Lower lobe of right lung (tissue), 2 donors: ENCODE results near the gene TOB2. TPM values are rescaled to one million over a fixed set of nuclear protein-coding genes. Genes with fewer than 3 reads are reported as not detected.
A peak's percentile ranks its signal among the peaks of the same experiment; 100 is the strongest.

Experiments used
- ATAC-seq, 2 donors: fragments of 200-7000 bp; cut with Tn5 transposase; one replicate each; pipeline ENCODE4 v1.9.1; 2020 to 2022; ENCODE audit warnings: mild to moderate bottlenecking in 2 of 2, moderate library complexity in 2 of 2
- DNase-seq: peaks from one replicate; pipeline ENCODE4 v3.0.0-alpha.2; 2020
- H3K27ac ChIP-seq: fragments of 200-600 bp; one replicate; pipeline ENCODE4 v1.8.0; 2022
- H3K27me3 ChIP-seq: fragments of 200-600 bp; one replicate; pipeline ENCODE4 v1.8.0; 2022; ENCODE audit warnings: low read depth
- H3K36me3 ChIP-seq: fragments of 200-600 bp; one replicate; pipeline ENCODE4 v1.8.0; 2022; ENCODE audit warnings: mild to moderate bottlenecking
- H3K4me1 ChIP-seq: fragments of 200-600 bp; one replicate; pipeline ENCODE4 v1.8.0; 2022
- H3K4me3 ChIP-seq: fragments of 200-600 bp; one replicate; pipeline ENCODE4 v1.8.0; 2022; ENCODE audit warnings: mild to moderate bottlenecking
- H3K9me3 ChIP-seq: fragments of 200-600 bp; one replicate; pipeline ENCODE4 v1.8.0; 2022
- intact Hi-C: fragments of 100-400 bp; cut with DNase I; formaldehyde crosslinking; loops from one replicate; pipeline ENCODE4 v1.11.0; 2022
- total RNA-seq: library from RNA; stranded (reverse); fragmentation: NEBNext Ultra II Directional; extraction: Animal tissue kit (Norgen Biotek cat#: 25700); gene quantifications from one replicate; pipeline ENCODE4 v1.2.1, GENCODE V29; 2021
- TF ChIP-seq, protein P1 (sequence below): fragments of 200-600 bp; IDR thresholded peaks from one replicate; pipeline ENCODE4 v1.8.0; 2022; ENCODE audit warnings: antibody characterized with exemption, mild to moderate bottlenecking
- donor health status: DM: no; HTN: yes; CAD: no; lungs with severe emphysema.

The TOB2 gene
- total RNA-seq, 1 donor from 2014 or later, result 49.0 TPM

DNA sequence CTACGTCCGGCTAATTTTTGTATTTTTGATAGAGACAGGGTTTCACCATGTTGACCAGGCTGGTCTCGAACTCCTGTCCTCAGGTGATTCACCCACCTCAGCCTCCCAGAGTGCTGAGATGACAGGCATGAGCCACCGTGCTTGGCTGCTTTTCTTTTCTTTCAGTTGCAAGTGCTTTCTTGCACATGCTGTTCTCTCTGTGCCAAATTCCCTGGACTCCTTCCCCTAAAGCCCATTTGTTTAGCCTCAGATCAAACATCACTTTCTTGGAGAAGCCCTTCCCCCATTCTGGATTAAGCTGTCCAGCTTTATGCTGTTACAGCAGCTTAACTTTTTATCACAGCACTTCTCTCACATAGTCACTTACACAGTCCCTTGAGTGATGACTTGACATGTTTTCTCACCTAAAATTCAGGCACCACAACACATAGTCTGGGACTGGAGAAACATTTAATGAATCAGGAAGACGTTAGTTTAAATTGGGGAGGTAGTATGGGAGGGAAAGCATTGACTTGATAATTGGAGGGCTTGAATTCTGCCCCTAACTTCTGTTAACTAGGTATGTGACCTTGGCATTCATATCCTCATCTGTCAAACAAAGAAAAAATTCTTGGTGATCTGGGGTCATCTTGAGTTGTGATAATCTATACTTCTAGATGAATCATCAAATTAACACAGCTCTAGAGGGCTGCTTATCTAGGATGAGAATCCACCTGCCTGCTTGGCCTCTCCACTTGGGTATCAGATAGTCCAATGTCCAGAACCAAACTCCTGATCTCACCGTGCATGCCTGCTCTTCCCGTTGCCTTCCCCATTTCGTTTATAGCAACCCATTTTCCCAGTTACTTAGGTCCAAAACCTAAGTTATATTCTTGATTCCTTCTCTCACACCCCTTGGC, 40.7 kb upstream of the TOB2 start:
- TF ChIP-seq, protein P1, sequence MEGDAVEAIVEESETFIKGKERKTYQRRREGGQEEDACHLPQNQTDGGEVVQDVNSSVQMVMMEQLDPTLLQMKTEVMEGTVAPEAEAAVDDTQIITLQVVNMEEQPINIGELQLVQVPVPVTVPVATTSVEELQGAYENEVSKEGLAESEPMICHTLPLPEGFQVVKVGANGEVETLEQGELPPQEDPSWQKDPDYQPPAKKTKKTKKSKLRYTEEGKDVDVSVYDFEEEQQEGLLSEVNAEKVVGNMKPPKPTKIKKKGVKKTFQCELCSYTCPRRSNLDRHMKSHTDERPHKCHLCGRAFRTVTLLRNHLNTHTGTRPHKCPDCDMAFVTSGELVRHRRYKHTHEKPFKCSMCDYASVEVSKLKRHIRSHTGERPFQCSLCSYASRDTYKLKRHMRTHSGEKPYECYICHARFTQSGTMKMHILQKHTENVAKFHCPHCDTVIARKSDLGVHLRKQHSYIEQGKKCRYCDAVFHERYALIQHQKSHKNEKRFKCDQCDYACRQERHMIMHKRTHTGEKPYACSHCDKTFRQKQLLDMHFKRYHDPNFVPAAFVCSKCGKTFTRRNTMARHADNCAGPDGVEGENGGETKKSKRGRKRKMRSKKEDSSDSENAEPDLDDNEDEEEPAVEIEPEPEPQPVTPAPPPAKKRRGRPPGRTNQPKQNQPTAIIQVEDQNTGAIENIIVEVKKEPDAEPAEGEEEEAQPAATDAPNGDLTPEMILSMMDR, result no peak
- ATAC-seq, result no peak
- Histone ChIP-seq H3K4me1 (peaks cover 25% of the 10 kb centered on the region), H3K4me3 (no peak overlapping the region), H3K36me3 (peaks cover 16% of the 10 kb centered on the region), H3K27me3 (no peaks in the 10 kb centered on the region), H3K9me3 (no peaks in the 10 kb centered on the region), H3K27ac (no peak overlapping the region)
- DNase-seq, result no peak
- intact Hi-C loops, result no loop called here

DNA sequence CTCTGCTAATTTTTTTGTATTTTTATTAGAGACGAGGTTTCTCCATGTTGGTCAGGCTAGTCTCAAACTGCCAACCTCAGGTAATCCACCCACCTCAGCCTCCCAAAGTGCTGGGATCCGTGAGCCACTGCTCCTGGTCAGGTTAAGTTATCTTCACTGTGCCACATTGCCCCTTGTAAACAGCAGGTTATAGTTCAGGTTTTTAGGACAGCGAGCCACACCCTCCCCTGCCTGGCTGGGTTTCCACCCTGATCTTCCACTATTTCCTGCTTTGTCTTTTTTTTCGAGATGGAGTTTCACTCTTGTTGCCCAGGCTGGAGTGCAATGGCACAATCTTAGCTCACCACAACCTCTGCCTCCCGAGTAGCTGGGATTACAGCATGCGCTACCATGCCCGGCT, 38.4 kb upstream of the TOB2 start:
- H3K4me1 ChIP-seq, result peaks cover 32% of the 10 kb centered on the region
- TF ChIP-seq, protein P1, result no peak
- no peaks in the 10 kb centered on the region for H3K27me3 ChIP-seq
- H3K4me3 ChIP-seq, result no peak overlapping the region
- H3K9me3 ChIP-seq, result no peaks in the 10 kb centered on the region
- no peak for DNase-seq
- H3K27ac ChIP-seq, result no peak overlapping the region
- intact Hi-C loops, result no loop called here
- ATAC-seq, result no peak
- H3K36me3 ChIP-seq, result peaks cover 15% of the 10 kb centered on the region

DNA sequence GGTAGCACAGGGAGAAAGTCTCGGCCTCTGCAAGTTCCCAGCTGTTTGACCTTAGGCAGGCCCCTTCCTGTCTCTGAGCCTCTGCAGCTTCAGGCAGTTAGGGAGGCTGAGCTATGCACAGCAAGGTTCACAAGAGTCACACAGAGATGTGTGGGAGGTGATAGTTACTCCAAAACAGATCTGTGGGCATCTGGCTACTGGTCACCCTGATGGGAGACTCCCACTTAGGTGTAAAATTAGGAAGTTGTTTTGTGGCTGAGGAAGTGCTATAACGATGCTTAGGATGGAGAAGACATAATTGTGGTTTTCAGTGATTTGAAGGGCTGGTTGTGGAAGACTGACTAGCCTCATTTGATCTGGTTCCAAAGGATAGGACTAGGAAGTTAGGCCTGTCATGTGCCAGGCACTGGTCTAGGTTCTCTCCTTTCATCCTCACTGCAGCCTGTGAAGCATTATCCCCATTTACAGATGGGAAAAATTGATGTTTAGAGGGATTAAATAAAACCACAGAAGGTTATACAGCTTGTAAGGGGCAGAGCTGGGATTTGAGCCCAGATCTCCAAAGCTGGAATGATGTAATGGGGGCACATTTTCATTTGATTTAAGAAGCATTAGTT, 35.8 kb upstream of the TOB2 start:
- ATAC-seq, result no peak
- intact Hi-C loops, result no loop called here
- Histone ChIP-seq H3K36me3 (peaks cover 12% of the 10 kb centered on the region), H3K4me3 (no peak overlapping the region), H3K9me3 (no peaks in the 10 kb centered on the region), H3K27ac (no peak overlapping the region), H3K4me1 (peaks cover 51% of the 10 kb centered on the region), H3K27me3 (no peaks in the 10 kb centered on the region)
- no peak for DNase-seq
- TF ChIP-seq, protein P1, result no peak

DNA sequence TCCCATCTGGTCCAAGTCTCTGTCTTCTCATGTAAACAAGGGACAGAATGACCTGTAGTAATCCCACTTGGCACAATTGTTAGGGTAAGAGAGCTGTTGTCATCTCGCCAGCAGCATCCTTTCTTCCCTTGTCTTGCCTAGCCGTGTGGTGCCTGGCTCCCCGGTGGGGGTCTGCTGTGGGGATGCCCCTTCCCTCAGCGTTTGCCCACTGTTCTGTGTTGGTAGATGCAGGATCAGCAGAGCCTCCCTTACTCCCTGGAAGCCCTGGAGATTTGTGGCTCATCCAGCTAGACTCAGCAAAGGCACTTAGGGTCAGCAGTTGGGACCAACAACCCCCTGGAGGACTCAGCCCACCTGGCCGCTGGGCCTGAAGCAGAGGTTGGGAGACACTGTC, 35.3 kb upstream of the TOB2 start:
- intact Hi-C loops, result no loop called here
- no peak for ATAC-seq
- Histone ChIP-seq H3K36me3 (peaks cover 9% of the 10 kb centered on the region), H3K4me1 (peaks cover 51% of the 10 kb centered on the region), H3K27me3 (no peaks in the 10 kb centered on the region), H3K4me3 (no peak overlapping the region), H3K9me3 (no peaks in the 10 kb centered on the region), H3K27ac (peak overlapping the region; percentile 26)
- TF ChIP-seq, protein P1, result no peak
- no peak for DNase-seq

DNA sequence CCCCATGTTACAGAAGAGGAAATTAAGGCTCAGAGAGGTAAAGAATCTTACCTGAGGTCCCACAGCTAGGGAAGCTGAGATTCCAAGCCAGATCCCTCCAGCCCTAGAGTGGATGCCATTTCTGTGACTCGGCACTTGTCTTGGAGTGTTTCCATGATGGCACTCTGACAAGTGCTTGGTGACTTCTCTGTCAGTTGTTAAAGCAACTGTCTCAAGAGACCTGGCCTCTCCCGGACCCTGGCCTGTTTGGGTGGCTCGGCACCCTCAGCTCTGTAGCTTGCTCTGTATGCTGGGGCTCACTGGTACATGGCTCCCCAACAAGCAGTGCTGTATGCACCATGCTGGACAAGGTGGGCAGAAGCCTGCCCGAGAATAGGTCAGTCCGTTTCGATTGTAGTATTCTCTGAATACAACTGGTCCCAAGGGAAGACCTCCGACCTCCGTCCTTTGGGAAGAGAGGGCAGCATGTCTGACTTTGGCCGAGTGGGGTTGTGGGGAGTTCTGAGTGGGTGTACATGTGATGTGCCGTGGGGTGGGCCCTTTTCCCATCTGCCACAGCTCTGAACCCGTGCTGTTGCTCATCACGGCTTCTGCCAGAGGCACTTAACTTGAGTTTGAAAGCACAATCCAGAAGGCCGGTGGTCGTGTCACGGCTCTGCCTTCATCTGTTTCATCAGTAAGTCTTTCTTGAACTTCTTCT, 34.7 kb upstream of the TOB2 start:
- TF ChIP-seq, protein P1, result no peak

More for the DNA sequence above, 34.7 kb upstream of the TOB2 start:
- Histone ChIP-seq H3K4me3 (no peak overlapping the region), H3K9me3 (no peaks in the 10 kb centered on the region), H3K27ac (peak overlapping the region; percentile 26), H3K36me3 (peaks cover 8% of the 10 kb centered on the region), H3K27me3 (no peaks in the 10 kb centered on the region), H3K4me1 (peaks cover 51% of the 10 kb centered on the region)
- peak; percentile 45 to 67 for ATAC-seq
- intact Hi-C loops, result no loop called here
- no peak for DNase-seq
